HG03354 (cell line): Measurements from ENCODE around the gene TLR2.

Experiments
- ATAC-seq: cut with Tn5 transposase; IDR thresholded peaks from one replicate; pipeline ENCODE4 v1.9.1; 2021; ENCODE audit warnings: mild to moderate bottlenecking; ENCODE audit not compliant: unreplicated experiment, poor library complexity, severe bottlenecking

The TLR2 gene

GRCh38 chr4:153725136-153725830, 41.2 kb downstream of the TLR2 start:
- no peak for ATAC-seq

DNA sequence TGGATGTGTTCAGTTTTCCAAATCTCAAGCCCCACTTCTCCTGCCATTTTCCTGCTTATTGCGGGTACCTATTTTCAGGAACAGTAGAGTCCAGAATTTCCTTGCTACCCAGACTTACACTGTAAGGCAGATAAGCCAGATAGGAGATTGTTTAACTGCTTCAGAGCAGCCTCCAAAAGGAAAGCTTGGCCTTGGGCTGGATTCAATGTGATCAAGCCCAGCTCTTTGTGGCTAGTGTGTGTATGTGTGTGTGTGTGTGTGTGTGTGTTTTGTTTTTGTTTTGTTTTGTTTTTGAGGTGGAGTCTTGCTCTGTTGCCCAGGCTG, 41.7 kb downstream of the TLR2 start:
- ATAC-seq: no peak

DNA sequence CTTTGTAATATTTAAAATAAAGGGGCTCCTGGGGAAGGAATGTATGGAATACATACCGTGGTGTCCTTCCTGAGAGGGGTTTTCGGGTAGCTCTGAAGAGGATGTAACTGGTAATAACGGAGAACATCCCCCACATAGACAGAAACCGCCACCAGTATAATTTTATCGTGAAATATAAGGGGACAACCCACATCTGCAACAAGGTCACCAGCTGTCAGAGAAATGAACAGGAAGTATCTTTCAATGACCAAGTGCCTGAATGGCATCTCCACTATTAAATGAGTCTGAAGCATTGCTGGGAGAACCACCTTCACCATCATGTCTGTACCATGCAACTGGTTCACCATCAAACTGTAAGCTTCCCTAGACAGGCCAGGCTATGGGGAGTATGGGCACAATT, 44.1 kb downstream of the TLR2 start:
- peak; percentile 48 for ATAC-seq

- peak; percentile 68 for ATAC-seq
Measured at GRCh38 chr4:153728660-153729059, 44.6 kb downstream of the TLR2 start.

GRCh38 chr4:153729895-153730294, 45.8 kb downstream of the TLR2 start:
- no peak for ATAC-seq

GRCh38 chr4:153731239-153731638, 47.2 kb downstream of the TLR2 start:
- ATAC-seq: no peak

DNA sequence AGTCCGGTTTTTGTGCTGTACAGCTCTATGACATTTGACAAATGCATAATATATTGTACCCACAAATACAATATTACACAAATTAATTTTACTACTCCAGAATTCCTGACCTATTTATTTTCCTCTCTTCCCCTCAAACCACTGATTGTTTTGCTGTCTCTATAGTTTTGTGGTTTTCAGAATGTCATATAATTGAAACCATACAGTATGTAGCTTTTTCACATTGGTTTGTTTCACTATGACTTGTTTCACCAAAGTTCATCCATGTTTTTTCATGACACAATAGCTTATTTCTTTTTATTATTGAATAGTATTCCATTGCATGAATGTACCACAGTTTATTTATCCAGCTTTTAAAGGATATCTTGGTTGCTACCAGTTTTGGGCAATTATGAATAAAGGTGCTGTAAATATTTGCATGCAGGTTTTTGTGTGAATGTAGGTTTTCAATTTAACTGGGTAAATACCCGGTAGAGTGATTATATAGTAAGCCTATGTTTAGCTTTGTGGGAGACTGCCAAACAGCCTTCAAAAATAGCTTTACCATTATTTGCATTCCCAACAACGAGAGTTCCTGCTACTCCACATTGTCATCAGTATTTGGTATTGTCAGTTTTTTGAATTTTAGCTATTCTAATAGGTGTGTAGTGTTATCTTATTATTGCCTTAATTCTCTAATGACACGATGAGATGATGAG, 49.8 kb downstream of the TLR2 start:
- ATAC-seq: peak; percentile 73

DNA sequence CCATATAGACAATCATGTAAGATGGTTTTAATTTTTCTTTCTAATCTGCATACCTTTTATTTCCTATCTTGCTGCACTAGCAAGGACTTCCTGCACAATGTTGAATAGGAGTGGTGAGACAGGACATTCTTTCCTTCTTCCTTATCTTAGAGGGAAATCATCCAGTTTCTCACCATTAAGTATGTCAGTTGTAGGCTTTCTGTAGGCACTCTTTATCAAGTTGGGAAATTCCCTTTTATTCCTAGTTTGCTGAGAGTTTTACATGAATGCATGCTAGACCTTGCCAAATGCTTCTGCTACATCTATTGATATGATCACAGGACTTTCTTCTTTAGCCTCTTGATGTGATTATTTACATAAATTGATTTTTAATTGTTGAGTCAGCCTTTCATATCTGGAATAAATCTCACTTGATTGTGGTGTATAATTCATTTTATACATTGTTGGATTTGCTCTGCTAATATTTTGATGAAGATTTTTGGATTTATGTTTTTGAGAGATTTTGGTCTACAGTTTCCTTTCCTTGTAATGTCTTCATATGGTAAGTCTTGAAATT, 51.9 kb downstream of the TLR2 start:
- no peak for ATAC-seq

DNA sequence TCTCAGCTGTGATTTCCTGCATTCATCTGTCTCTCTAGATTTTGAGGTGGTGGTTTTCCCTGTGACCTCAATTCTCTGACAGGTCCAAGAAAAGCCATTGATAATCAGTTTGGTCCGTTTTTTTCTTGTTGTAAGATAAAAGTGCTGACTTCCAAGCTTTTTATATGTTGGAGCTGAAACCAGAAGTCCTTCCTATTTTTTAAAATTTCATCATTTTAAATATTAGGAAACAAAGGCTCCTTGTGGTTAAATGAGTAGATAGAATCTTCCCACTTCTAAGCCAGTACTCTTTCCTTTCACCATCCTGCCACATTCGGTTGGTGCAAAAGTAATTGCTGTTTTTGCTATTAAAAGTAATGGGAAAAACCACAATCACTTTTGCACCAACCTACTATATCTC, 57.5 kb downstream of the TLR2 start:
- no peak for ATAC-seq

DNA sequence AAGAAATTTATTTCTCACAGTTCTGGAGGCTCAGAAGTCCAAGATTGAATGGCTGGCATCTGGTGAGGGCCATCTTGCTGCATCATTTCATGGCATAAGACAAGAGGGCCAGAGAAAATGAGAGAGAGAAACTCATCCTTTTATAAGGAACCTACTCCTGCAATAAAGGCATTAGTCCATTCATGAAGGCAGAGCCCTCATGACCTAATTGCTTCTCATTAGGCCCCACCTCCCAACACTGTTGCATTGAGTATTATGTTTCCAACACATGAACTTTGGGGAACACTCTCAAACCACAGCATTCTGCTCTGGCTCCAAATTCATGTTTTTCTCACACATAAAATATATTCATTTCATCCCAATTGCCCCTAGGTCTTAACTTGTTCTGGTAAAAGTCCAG, 61.6 kb downstream of the TLR2 start:
- ATAC-seq: no peak

- ATAC-seq: no peak
Measured at GRCh38 chr4:153747406-153747955, 63.4 kb downstream of the TLR2 start.

DNA sequence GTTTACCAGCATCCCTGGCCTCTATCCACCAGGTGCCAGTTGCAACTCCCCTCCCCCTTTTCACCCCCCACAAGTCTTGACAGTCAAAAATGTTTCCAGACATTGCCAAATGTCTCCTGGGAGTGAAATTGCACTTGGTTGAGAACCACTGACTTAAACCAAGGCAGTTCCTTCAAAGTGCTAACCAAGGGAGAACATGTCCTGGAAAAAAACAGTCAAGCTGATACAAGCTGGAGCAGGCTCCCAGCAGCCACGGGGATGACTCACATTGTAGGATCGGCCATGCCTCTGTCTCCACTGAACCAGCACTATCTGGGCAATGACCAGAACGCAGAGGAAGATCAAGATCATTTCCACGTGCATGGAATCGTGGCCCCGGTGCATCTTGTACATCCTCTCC, 64.3 kb downstream of the TLR2 start:
- no peak for ATAC-seq

- peak; percentile 89 for ATAC-seq
Measured at GRCh38 chr4:153750197-153750817, 66.2 kb downstream of the TLR2 start.

DNA sequence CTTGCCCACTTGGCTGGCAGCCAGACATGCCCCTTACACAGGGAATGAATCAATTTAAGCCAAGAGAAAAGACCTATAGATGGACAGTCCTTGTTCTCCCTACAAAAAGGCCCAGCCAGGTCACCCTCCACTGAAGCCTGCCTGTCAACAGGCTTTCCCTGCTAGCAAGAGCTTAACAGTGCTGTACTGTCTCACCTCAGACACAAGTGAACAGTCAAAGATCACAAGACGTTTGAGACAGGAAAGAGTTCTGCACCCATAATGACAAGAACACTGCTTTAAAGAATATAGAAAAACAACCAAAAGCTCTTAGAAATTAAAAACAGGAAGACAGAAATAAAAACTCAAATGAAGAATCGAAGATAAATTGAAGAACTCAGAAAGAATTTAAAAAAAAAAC, 71.1 kb downstream of the TLR2 start:
- ATAC-seq: no peak
